ENCODE measurements around the gene MCF2L. TPM values are rescaled to one million over a fixed set of nuclear protein-coding genes. Genes with fewer than 3 reads are reported as not detected.

MCF2L gene
- total and polyA plus RNA-seq, 4 donors = 46.3 to 136 (median 92.0) TPM

DNA sequence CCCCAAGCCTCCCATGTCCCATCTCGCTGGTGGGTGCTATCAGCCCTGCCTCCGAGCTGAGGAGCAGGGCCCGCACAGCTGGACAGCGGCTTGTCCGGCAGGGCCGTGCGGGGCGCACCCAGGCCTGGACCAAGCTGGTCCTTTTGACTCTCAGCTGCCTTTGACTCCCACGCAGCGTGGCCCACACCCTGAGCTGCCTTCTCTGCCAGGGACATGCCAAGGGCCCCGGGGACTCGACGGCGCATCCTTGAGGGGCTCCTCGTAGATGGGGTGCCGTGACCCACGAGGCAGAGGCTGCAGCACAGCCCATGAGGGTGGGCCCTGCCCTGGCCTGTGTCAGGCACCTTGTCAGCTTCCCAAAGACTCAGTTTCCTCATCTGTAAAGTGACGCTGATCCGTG is 97.7 kb downstream of the MCF2L start:
- Histone ChIP-seq H3K9me3 (ENCODE audit: control insufficient read depth, insufficient read depth, low read length) (no peaks in the 10 kb centered on the region), H3K4me1 (ENCODE audit: control insufficient read depth, insufficient read depth, low read length) (peaks cover 8% of the 10 kb centered on the region), H3K4me3 (ENCODE audit: low read depth, low read length) (no peak overlapping the region), H3K27ac (ENCODE audit: low read depth, low read length) (no peak overlapping the region), H3K36me3 (ENCODE audit: control insufficient read depth, insufficient read depth, low read length) (peaks cover 65% of the 10 kb centered on the region), H3K27me3 (ENCODE audit: control insufficient read depth, insufficient read depth, low read length) (no peaks in the 10 kb centered on the region)
- 97% methylated on average over 17 of the region's 19 CpGs for WGBS (ENCODE audit: insufficient coverage)
- DNase-seq (ENCODE audit: low read depth in 4 of 6, low spot score in 6 of 6) = no peak

GRCh38 chr13:113069861-113070805 is 101.1 kb downstream of the MCF2L start:
- DNase-seq (ENCODE audit: low read depth in 4 of 6, low spot score in 6 of 6) = peak in 1 of 6 donors; percentile 11

GRCh38 chr13:113070855-113071254 is 101.8 kb downstream of the MCF2L start:
- no peak for DNase-seq (ENCODE audit: low read depth in 4 of 6, low spot score in 6 of 6)
- no peak overlapping the region for H3K4me3 ChIP-seq (ENCODE audit: low read depth, low read length)
- peaks cover 8% of the 10 kb centered on the region for H3K4me1 ChIP-seq (ENCODE audit: control insufficient read depth, insufficient read depth, low read length)
- H3K27me3 ChIP-seq (ENCODE audit: control insufficient read depth, insufficient read depth, low read length) = no peaks in the 10 kb centered on the region
- no peak overlapping the region for H3K27ac ChIP-seq (ENCODE audit: low read depth, low read length)
- peaks cover 55% of the 10 kb centered on the region for H3K36me3 ChIP-seq (ENCODE audit: control insufficient read depth, insufficient read depth, low read length)
- WGBS (ENCODE audit: insufficient coverage) = 43% methylated on average over 1 of the region's 8 CpGs
- H3K9me3 ChIP-seq (ENCODE audit: control insufficient read depth, insufficient read depth, low read length) = no peaks in the 10 kb centered on the region

More at GRCh38 chr13:113069861-113070805, 101.1 kb downstream of the MCF2L start:
- Histone ChIP-seq H3K9me3 (ENCODE audit: control insufficient read depth, insufficient read depth, low read length) (no peaks in the 10 kb centered on the region), H3K27me3 (ENCODE audit: control insufficient read depth, insufficient read depth, low read length) (no peaks in the 10 kb centered on the region), H3K36me3 (ENCODE audit: control insufficient read depth, insufficient read depth, low read length) (peaks cover 55% of the 10 kb centered on the region), H3K27ac (ENCODE audit: low read depth, low read length) (no peak overlapping the region), H3K4me1 (ENCODE audit: control insufficient read depth, insufficient read depth, low read length) (peaks cover 8% of the 10 kb centered on the region), H3K4me3 (ENCODE audit: low read depth, low read length) (no peak overlapping the region)
- WGBS (ENCODE audit: insufficient coverage) = 61% methylated on average over 41 of the region's 41 CpGs

GRCh38 chr13:113072376-113072775 is 103.4 kb downstream of the MCF2L start:
- no CpG with 5 or more reads among the region's 3 CpGs for WGBS (ENCODE audit: insufficient coverage)
- no peak for DNase-seq (ENCODE audit: low read depth in 4 of 6, low spot score in 6 of 6)
- H3K4me1 ChIP-seq (ENCODE audit: control insufficient read depth, insufficient read depth, low read length) = peaks cover 8% of the 10 kb centered on the region
- peaks cover 56% of the 10 kb centered on the region for H3K36me3 ChIP-seq (ENCODE audit: control insufficient read depth, insufficient read depth, low read length)
- H3K9me3 ChIP-seq (ENCODE audit: control insufficient read depth, insufficient read depth, low read length) = no peaks in the 10 kb centered on the region
- H3K27me3 ChIP-seq (ENCODE audit: control insufficient read depth, insufficient read depth, low read length) = no peaks in the 10 kb centered on the region
- H3K4me3 ChIP-seq (ENCODE audit: low read depth, low read length) = no peak overlapping the region
- no peak overlapping the region for H3K27ac ChIP-seq (ENCODE audit: low read depth, low read length)

DNA sequence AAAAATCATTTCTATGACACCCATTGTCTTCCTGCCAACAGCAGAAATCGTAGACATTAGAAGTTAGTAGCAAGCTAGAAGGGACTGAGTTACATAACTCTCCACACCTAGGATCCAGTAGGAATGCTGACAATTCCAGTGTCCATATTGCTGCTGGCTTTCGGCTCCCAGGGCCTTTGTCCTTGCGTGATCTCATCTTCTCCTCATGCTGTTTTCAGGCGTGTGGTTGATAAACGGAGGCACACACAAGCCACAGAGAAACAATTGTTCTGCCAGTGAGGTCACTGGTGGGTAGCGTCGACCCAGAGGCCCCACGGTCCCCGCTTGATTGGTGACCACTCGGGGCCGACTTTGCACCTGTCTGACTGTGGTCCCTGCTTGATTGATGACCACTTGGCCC is 104.9 kb downstream of the MCF2L start:
- 59% methylated on average over 10 of the region's 11 CpGs for WGBS (ENCODE audit: insufficient coverage)
- Histone ChIP-seq H3K9me3 (ENCODE audit: control insufficient read depth, insufficient read depth, low read length) (no peaks in the 10 kb centered on the region), H3K27ac (ENCODE audit: low read depth, low read length) (no peak overlapping the region), H3K4me3 (ENCODE audit: low read depth, low read length) (no peak overlapping the region), H3K36me3 (ENCODE audit: control insufficient read depth, insufficient read depth, low read length) (peaks cover 71% of the 10 kb centered on the region), H3K27me3 (ENCODE audit: control insufficient read depth, insufficient read depth, low read length) (no peaks in the 10 kb centered on the region), H3K4me1 (ENCODE audit: control insufficient read depth, insufficient read depth, low read length) (peaks cover 18% of the 10 kb centered on the region)
- DNase-seq (ENCODE audit: low read depth in 4 of 6, low spot score in 6 of 6) = no peak

- Histone ChIP-seq H3K4me3 (ENCODE audit: low read depth, low read length) (no peak overlapping the region), H3K4me1 (ENCODE audit: control insufficient read depth, insufficient read depth, low read length) (peaks cover 22% of the 10 kb centered on the region), H3K36me3 (ENCODE audit: control insufficient read depth, insufficient read depth, low read length) (peaks cover 74% of the 10 kb centered on the region), H3K27me3 (ENCODE audit: control insufficient read depth, insufficient read depth, low read length) (no peaks in the 10 kb centered on the region), H3K9me3 (ENCODE audit: control insufficient read depth, insufficient read depth, low read length) (no peaks in the 10 kb centered on the region), H3K27ac (ENCODE audit: low read depth, low read length) (no peak overlapping the region)
- DNase-seq (ENCODE audit: low read depth in 4 of 6, low spot score in 6 of 6) = no peak
- WGBS (ENCODE audit: insufficient coverage) = 89% methylated on average over 7 of the region's 18 CpGs
Measured at GRCh38 chr13:113074401-113074800, 105.4 kb downstream of the MCF2L start.

DNA sequence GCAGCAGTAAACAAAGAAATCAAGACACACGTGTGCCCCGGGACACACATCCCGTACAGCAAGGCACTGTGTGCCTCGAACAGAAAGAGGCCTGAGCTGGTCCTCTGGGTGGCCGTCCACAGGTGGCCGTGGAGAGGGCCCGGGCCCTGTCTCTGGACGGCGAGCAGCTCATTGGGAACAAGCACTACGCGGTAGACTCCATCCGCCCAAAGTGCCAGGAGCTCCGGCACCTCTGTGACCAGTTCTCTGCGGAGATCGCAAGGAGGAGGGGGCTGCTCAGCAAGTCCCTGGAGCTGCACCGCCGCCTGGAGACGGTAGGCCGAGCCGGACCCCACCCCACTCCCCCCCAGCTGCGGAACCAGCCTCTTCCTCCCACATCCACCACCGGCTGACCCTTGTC is 105.9 kb downstream of the MCF2L start:
- H3K27ac ChIP-seq (ENCODE audit: low read depth, low read length) = no peak overlapping the region
- DNase-seq (ENCODE audit: low read depth in 4 of 6, low spot score in 6 of 6) = no peak
- no peaks in the 10 kb centered on the region for H3K9me3 ChIP-seq (ENCODE audit: control insufficient read depth, insufficient read depth, low read length)
- 96% methylated on average over 14 of the region's 22 CpGs for WGBS (ENCODE audit: insufficient coverage)
- H3K4me1 ChIP-seq (ENCODE audit: control insufficient read depth, insufficient read depth, low read length) = peaks cover 23% of the 10 kb centered on the region
- no peaks in the 10 kb centered on the region for H3K27me3 ChIP-seq (ENCODE audit: control insufficient read depth, insufficient read depth, low read length)
- H3K36me3 ChIP-seq (ENCODE audit: control insufficient read depth, insufficient read depth, low read length) = peaks cover 73% of the 10 kb centered on the region
- no peak overlapping the region for H3K4me3 ChIP-seq (ENCODE audit: low read depth, low read length)

DNA sequence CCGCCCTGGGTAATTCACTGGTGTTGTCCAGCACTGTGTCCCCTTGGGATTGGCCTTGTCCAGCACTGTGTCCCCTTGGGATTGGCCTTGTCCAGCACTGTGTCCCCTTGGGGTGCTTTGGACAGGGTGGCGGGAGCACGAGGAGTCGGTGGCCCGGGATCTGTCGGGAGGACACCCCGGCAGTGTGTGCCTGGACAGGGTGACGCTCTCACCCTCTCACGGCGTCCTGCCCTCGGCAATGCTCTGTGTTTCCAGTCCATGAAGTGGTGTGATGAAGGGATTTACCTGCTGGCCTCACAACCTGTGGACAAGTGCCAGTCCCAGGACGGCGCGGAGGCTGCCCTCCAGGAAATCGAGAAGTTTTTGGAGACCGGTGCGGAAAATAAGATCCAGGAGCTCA is 106.7 kb downstream of the MCF2L start:
- Histone ChIP-seq H3K4me3 (ENCODE audit: low read depth, low read length) (no peak overlapping the region), H3K27me3 (ENCODE audit: control insufficient read depth, insufficient read depth, low read length) (no peaks in the 10 kb centered on the region), H3K36me3 (ENCODE audit: control insufficient read depth, insufficient read depth, low read length) (peaks cover 74% of the 10 kb centered on the region), H3K9me3 (ENCODE audit: control insufficient read depth, insufficient read depth, low read length) (no peaks in the 10 kb centered on the region), H3K27ac (ENCODE audit: low read depth, low read length) (no peak overlapping the region), H3K4me1 (ENCODE audit: control insufficient read depth, insufficient read depth, low read length) (peaks cover 16% of the 10 kb centered on the region)
- WGBS (ENCODE audit: insufficient coverage) = 97% methylated on average over 13 of the region's 17 CpGs
- DNase-seq (ENCODE audit: low read depth in 4 of 6, low spot score in 6 of 6) = no peak

GRCh38 chr13:113076681-113077401 is 107.8 kb downstream of the MCF2L start:
- Histone ChIP-seq H3K4me1 (ENCODE audit: control insufficient read depth, insufficient read depth, low read length) (peaks cover 16% of the 10 kb centered on the region), H3K4me3 (ENCODE audit: low read depth, low read length) (no peak overlapping the region), H3K27me3 (ENCODE audit: control insufficient read depth, insufficient read depth, low read length) (no peaks in the 10 kb centered on the region), H3K36me3 (ENCODE audit: control insufficient read depth, insufficient read depth, low read length) (peaks cover 83% of the 10 kb centered on the region), H3K9me3 (ENCODE audit: control insufficient read depth, insufficient read depth, low read length) (no peaks in the 10 kb centered on the region), H3K27ac (ENCODE audit: low read depth, low read length) (no peak overlapping the region)
- no peak for DNase-seq (ENCODE audit: low read depth in 4 of 6, low spot score in 6 of 6)
- WGBS (ENCODE audit: insufficient coverage) = 95% methylated on average over 34 of the region's 39 CpGs
